GM23248 (cell line): ENCODE results near the gene PTPRN2. TPM values are rescaled to one million over a fixed set of nuclear protein-coding genes. Genes with fewer than 3 reads are reported as not detected.

Experiments used
- DNase-seq: peaks from one replicate; pipeline ENCODE4 v3.0.0-alpha.2; 2015
- H2AFZ ChIP-seq: fragments of 200-600 bp; sonication (generic); 2 replicates; pipeline ENCODE4 v1.6.1; 2016; ENCODE audit warnings: antibody characterized with exemption
- H3F3A ChIP-seq: fragments of 200-600 bp; sonication (generic); 2 replicates; pipeline ENCODE4 v1.6.1; 2016; ENCODE audit warnings: mild to moderate bottlenecking, antibody characterized with exemption, mixed run types; ENCODE audit not compliant: insufficient read depth
- H3K27ac ChIP-seq: fragments of 200-600 bp; sonication (generic); 2 replicates; pipeline ENCODE4 v1.5.1; 2016; ENCODE audit warnings: mild to moderate bottlenecking
- H3K27me3 ChIP-seq: fragments of 200-600 bp; sonication (generic); replicated peaks from 2 replicates; pipeline ENCODE4 v1.6.1; 2016; ENCODE audit warnings: mild to moderate bottlenecking; ENCODE audit not compliant: insufficient read depth
- H3K36me3 ChIP-seq: fragments of 200-600 bp; sonication (generic); 2 replicates; pipeline ENCODE4 v1.6.1; 2016; ENCODE audit warnings: low read depth, mild to moderate bottlenecking
- H3K4me1 ChIP-seq: fragments of 200-600 bp; sonication (generic); 2 replicates; pipeline ENCODE4 v1.6.1; 2016; ENCODE audit warnings: mild to moderate bottlenecking; ENCODE audit not compliant: insufficient read depth
- H3K4me2 ChIP-seq: fragments of 200-600 bp; sonication (generic); one replicate; pipeline ENCODE4 v1.6.1; 2016; ENCODE audit warnings: mild to moderate bottlenecking; ENCODE audit not compliant: unreplicated experiment
- H3K4me3 ChIP-seq: fragments of 200-600 bp; sonication (generic); 2 replicates; pipeline ENCODE4 v1.5.1; 2016; ENCODE audit warnings: mild to moderate bottlenecking
- H3K79me2 ChIP-seq: fragments of 200-600 bp; sonication (generic); 2 replicates; pipeline ENCODE4 v1.6.1; 2016; ENCODE audit warnings: mild to moderate bottlenecking; ENCODE audit not compliant: insufficient read depth
- H3K9ac ChIP-seq: fragments of 200-600 bp; sonication (generic); 2 replicates; pipeline ENCODE4 v1.6.1; 2016; ENCODE audit warnings: mild to moderate bottlenecking
- H3K9me2 ChIP-seq: fragments of 200-600 bp; sonication (generic); 2 replicates; pipeline ENCODE4 v1.6.1; 2016; ENCODE audit warnings: mixed run types, mild to moderate bottlenecking, moderate library complexity; ENCODE audit not compliant: insufficient read depth
- H3K9me3 ChIP-seq: fragments of 200-600 bp; sonication (generic); one replicate; pipeline ENCODE4 v1.6.1; 2017; ENCODE audit warnings: low read depth
- H4K20me1 ChIP-seq: fragments of 200-600 bp; sonication (generic); 2 replicates; pipeline ENCODE4 v1.6.0; 2016; ENCODE audit not compliant: insufficient read depth
- EZH2 ChIP-seq: fragments of 200-600 bp; sonication (generic); IDR thresholded peaks from 2 replicates; pipeline ENCODE4 v1.6.1; 2018; ENCODE audit warnings: antibody characterized with exemption, mild to moderate bottlenecking; ENCODE audit not compliant: insufficient read depth, poor library complexity, severe bottlenecking
- EZH2phosphoT487 ChIP-seq: fragments of 200-600 bp; sonication (generic); IDR thresholded peaks from 2 replicates; pipeline ENCODE4 v1.6.1; 2018; ENCODE audit warnings: antibody characterized with exemption, moderate library complexity, mild to moderate bottlenecking, low read depth; ENCODE audit not compliant: insufficient read depth
- WGBS, 2 experiments: methylation state at CpG; one replicate each; pipeline ENCODE4 v1.1.6; 2015 to 2017; ENCODE audit warnings: low lambda C conversion rate in 2 of 2, low coverage in 1 of 2; ENCODE audit errors: missing lambda C conversion rate in 2 of 2; 5-methylcytosine and 5-hydroxymethylcytosine counted together
- in situ Hi-C: fragments of 300-500 bp; cut with MboI; formaldehyde crosslinking; loops from 2 replicates; pipeline ENCODE4 v1.15.0; 2020
- polyA plus RNA-seq: library from polyadenylated mRNA; unstranded; fragments of >200 nt; fragmentation: Nextera tagmentation; extraction: Ambion mirVana; gene quantifications from 2 replicates; pipeline ENCODE4 v1.2.1, GENCODE V29; 2016
- total RNA-seq: library from RNA; depleted of rRNA; stranded (reverse); fragments of >200 nt; shearing (Covaris generic); gene quantifications from 2 replicates; pipeline ENCODE4 v1.2.3, GENCODE V29; 2014

Gene PTPRN2
- total and polyA plus RNA-seq, 2 experiments from 2014 or later, result 0.13 TPM; not detected in 1

DNA sequence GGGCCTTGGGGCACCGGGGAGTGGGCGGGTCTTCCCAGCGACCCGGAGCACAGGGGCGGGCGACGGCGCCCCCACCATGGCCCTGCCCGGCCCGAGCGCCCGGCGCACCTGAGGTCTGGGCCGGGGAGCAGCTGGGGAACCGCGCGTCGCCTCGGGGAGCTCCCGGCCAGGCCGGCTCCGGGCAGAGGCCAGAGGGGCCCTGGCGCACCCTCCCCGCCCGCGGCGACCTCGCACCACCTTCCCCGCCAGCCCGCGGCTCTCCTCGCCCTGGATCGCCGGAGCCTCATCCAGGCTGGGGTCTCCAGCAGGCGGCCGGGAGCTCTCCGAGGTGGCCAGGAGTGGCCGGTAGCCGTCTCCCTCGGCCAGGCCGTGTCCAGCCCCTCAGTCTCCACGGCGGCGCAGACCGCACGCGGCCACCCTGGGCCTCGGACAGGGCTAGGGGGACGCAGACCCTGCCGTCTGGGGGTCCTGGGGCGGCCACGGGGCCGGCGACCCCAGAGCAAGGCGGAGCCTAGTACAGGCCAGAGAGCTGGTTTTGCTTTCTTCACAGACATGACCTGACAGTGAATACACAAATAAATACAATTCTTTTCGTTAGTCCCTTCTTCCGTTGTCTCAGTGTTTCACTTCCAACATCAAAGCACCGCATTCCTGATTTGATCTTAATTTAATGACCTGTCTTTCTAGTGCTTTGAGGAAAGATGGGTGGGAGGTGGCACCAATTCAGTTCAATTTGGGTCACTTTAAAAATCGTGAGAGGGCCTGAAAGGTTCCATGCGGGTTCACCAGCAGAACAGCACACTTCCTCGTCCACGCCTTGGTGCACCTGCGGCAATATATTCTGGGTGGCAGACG, 893.9 kb downstream of the PTPRN2 start:
- no peak for DNase-seq
- Histone ChIP-seq H3K4me1 (no peaks in the 10 kb centered on the region), H3K79me2 (no peaks in the 10 kb centered on the region), H3K9me2 (no peaks in the 10 kb centered on the region), H2AFZ (no peak overlapping the region), H3K36me3 (no peaks in the 10 kb centered on the region), H3K4me2 (no peak overlapping the region), H3K9me3 (no peaks in the 10 kb centered on the region), H3F3A (no peaks in the 10 kb centered on the region), H3K27me3 (peaks cover 19% of the 10 kb centered on the region), H4K20me1 (no peaks in the 10 kb centered on the region), H3K9ac (no peak overlapping the region), H3K27ac (no peak overlapping the region), H3K4me3 (no peak overlapping the region)
- in situ Hi-C loops, result no loop called here
- WGBS, 2 experiments, result 8 to 9% methylated on average over 28 to 47 of the region's 64 CpGs
- TF ChIP-seq EZH2phosphoT487, result no peak
- no peak for TF ChIP-seq EZH2

DNA sequence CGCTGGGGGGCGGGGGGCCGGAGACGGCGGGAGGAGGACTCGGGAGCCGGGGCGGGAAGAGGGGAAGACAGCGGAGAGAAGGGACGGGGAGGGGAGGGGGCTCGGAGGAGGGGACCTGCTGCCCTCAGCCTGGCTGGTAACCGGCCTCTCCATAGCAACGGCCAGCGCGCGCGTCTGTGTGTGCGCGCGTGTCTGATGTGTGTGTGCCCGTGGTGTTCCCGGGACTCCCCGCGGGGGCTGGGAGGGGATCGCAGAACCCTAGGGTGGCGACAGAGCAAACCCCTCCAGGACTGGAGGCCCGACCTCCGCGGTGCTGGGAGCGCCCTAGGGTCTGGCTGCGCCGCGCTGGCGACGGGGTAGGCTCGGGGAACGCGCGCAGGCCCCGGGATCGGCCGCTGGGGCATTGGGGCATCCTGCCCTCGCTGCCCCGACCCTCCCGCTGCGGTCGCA, 894.5 kb downstream of the PTPRN2 start:
- Histone ChIP-seq H3K36me3 (no peaks in the 10 kb centered on the region), H3K9me3 (no peaks in the 10 kb centered on the region), H3K4me3 (no peak overlapping the region), H3F3A (no peaks in the 10 kb centered on the region), H3K4me2 (no peak overlapping the region), H3K27ac (no peak overlapping the region), H3K9ac (no peak overlapping the region), H3K9me2 (no peaks in the 10 kb centered on the region), H3K79me2 (no peaks in the 10 kb centered on the region), H4K20me1 (no peaks in the 10 kb centered on the region), H3K27me3 (peaks cover 25% of the 10 kb centered on the region), H2AFZ (no peak overlapping the region), H3K4me1 (no peaks in the 10 kb centered on the region)
- WGBS, 2 experiments, result 1 to 3% methylated on average over 23 to 37 of the region's 47 CpGs
- no peak for DNase-seq
- in situ Hi-C loops, result no loop called here
- no peak for TF ChIP-seq EZH2phosphoT487
- no peak for TF ChIP-seq EZH2

DNA sequence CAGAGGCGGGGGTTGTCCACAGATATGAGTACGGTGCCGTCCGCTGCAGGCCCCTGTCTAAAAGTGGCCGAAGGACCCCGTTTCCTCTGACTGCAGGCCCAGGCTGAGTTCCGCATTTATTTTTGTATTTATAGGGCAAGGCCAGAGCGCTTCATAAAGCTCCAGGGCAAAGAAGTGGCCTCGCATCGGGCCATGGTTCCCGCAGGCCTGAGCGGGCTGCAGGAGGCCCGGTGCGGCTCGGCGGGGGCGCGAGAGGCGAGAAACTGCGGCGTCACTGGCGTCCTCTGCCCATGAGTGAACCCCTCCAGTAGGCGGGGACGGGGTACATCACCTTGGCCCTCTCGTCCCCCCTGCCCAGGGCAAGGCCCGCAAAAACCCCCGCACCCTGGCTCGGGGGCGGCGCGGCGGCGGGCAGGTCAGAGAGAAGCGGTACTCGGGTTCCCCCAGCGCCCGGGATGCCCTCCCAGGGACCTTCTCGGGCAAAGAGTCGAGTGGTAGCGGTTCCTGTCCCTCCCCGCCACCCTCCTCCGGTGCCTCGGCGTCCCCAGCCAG, 895.1 kb downstream of the PTPRN2 start:
- Histone ChIP-seq H3K9me3 (no peaks in the 10 kb centered on the region), H3K9ac (no peak overlapping the region), H3K36me3 (no peaks in the 10 kb centered on the region), H3K4me3 (no peak overlapping the region), H3K27ac (no peak overlapping the region), H4K20me1 (no peaks in the 10 kb centered on the region), H3K4me2 (no peak overlapping the region), H3K79me2 (no peaks in the 10 kb centered on the region), H3K4me1 (no peaks in the 10 kb centered on the region), H2AFZ (no peak overlapping the region), H3K27me3 (peaks cover 31% of the 10 kb centered on the region), H3F3A (no peaks in the 10 kb centered on the region), H3K9me2 (no peaks in the 10 kb centered on the region)
- TF ChIP-seq EZH2, result no peak
- no peak for TF ChIP-seq EZH2phosphoT487
- WGBS, 2 experiments, result 2 to 3% methylated on average over 27 to 43 of the region's 44 CpGs
- in situ Hi-C loops, result no loop called here
- DNase-seq, result no peak

DNA sequence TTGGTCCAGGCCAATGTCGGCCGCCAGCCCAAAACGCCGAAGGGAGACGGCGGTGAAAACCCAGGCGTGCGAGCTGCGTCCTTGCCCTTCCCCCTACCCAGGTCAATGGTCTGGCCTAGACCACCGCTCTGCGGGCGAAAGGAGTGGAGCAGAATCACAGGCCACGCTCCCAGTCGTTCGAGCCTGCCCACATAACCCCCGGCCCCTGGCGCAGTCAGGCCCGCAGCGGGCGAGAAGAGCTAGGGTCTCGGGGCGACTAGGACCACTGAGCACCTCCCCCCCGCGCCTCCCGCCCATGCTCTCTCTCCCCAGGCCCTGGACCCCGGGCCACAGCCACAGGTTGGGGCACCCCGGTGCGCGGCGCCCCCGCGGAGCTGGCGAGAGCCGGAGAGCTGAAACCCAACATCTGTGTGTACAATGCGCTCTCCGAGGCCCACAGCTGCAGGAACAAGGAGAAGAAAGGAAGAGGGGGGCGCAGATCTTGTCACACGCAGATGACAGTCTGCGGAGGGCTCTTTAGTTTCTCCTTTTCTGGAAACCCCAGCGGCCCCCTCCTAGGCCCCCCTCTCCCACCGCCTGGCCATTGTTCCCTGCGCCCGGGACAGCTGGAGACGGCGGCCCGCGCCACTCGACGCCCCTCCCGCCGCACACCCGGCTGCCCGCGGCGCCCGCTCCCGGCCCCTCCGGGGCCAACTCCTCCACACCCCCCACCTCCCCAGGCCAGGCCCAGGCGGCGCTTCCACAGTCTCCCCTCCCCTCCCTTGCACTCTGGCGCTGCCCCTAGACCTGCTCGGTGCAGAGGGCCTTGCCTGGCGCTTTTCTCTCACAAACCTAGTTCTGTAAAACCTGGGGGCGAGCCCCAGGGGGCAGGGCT, 895.8 kb downstream of the PTPRN2 start:
- no peaks in the 10 kb centered on the region for H3F3A ChIP-seq
- DNase-seq, result no peak
- no peaks in the 10 kb centered on the region for H3K4me1 ChIP-seq
- no peak overlapping the region for H3K4me2 ChIP-seq
- peaks cover 38% of the 10 kb centered on the region for H3K27me3 ChIP-seq
- H3K9ac ChIP-seq, result no peak overlapping the region
- H2AFZ ChIP-seq, result no peak overlapping the region
- H4K20me1 ChIP-seq, result no peaks in the 10 kb centered on the region
- no peak overlapping the region for H3K27ac ChIP-seq
- WGBS, 2 experiments, result 8 to 11% methylated on average over 33 to 63 of the region's 64 CpGs
- H3K9me3 ChIP-seq, result no peaks in the 10 kb centered on the region
- TF ChIP-seq EZH2phosphoT487, result no peak
- TF ChIP-seq EZH2, result no peak
- H3K9me2 ChIP-seq, result no peaks in the 10 kb centered on the region
- in situ Hi-C loops, result no loop called here
- H3K79me2 ChIP-seq, result no peaks in the 10 kb centered on the region
- no peaks in the 10 kb centered on the region for H3K36me3 ChIP-seq
- H3K4me3 ChIP-seq, result no peak overlapping the region
